Transverse colon (tissue), 4 donors: ENCODE measurements around the gene PLIN3.

ENCODE experiments used
- CTCF ChIP-seq, 5 experiments: fragments of 200-600 bp in 3 of 5; fragments of 450-650 bp in 2 of 5; sonication (generic) in 3 of 5; IDR thresholded peaks; 1 replicate in 2 of 5; 2 replicates in 3 of 5; pipeline ENCODE4 v1.5.1; 2016 to 2017; ENCODE audit warnings: antibody characterized with exemption in 5 of 5, inconsistent platforms in 3 of 5, mild to moderate bottlenecking in 2 of 5, moderate library complexity in 1 of 5
- POLR2A ChIP-seq: fragments of 450-650 bp; IDR thresholded peaks from one replicate; pipeline ENCODE4 v1.6.1; 2016; ENCODE audit warnings: antibody characterized with exemption, mild to moderate bottlenecking, moderate library complexity
- POLR2AphosphoS5 ChIP-seq, 3 donors: sonication (generic); formaldehyde crosslinking; IDR thresholded peaks; one replicate each; pipeline ENCODE4 v1.6.1; 2016; ENCODE audit warnings: antibody characterized with exemption in 3 of 3

GRCh38 chr19:4910594-4911281 lies 43.3 kb upstream of the PLIN3 start:
- TF ChIP-seq CTCF (IDR thresholded peaks at IDR 0.05) = no peak
- TF ChIP-seq POLR2A = no peak
- no peak for TF ChIP-seq POLR2AphosphoS5 (IDR thresholded peaks at IDR 0.05)
